GM12878 (cell line): ENCODE data around the gene DGAT2.

Experiments
- BMI1 ChIP-seq: fragments of 450-650 bp; IDR thresholded peaks from 2 replicates; pipeline ENCODE4 v1.6.1; 2016; ENCODE audit warnings: mild to moderate bottlenecking, moderate library complexity, borderline replicate concordance
- CTCF ChIP-seq, 3 experiments: IDR thresholded peaks in 2 of 3; conservative IDR thresholded peaks in 1 of 3; 2 replicates each; pipeline ENCODE4 v1.5.1; 2011; ENCODE audit warnings: low read depth in 3 of 3, low read length in 3 of 3, mild to moderate bottlenecking in 3 of 3, control low read depth in 2 of 3, moderate library complexity in 2 of 3, inconsistent platforms in 1 of 3, mixed read lengths in 1 of 3; ENCODE audit not compliant: control insufficient read depth in 2 of 3, insufficient read depth in 1 of 3; ENCODE audit errors: extremely low read depth in 1 of 3
- DPF2 ChIP-seq: fragments of 450-650 bp; IDR thresholded peaks from 2 replicates; pipeline ENCODE4 v1.6.1; 2017; ENCODE audit warnings: mild to moderate bottlenecking
- EGR1 ChIP-seq, 2 experiments: IDR thresholded peaks; 1 replicate in 1 of 2; 2 replicates in 1 of 2; pipeline ENCODE4 v1.6.1; 2011 to 2012; ENCODE audit warnings: low read depth in 2 of 2, low read length in 2 of 2, borderline replicate concordance in 1 of 2, mild to moderate bottlenecking in 1 of 2, moderate library complexity in 1 of 2
- EP300 ChIP-seq, 2 experiments: fragments of 150-350 bp in 1 of 2; IDR thresholded peaks; 2 replicates each; pipeline ENCODE4 v1.6.1; 2011 to 2012; ENCODE audit warnings: low read depth in 2 of 2, low read length in 2 of 2, borderline replicate concordance in 1 of 2, improper control_type of control experiment in 1 of 2, inconsistent platforms in 1 of 2; ENCODE audit not compliant: control insufficient read depth in 1 of 2
- IKZF2 ChIP-seq, 2 experiments: fragments of 450-650 bp; IDR thresholded peaks; 2 replicates each; pipeline ENCODE4 v1.6.1; 2017; ENCODE audit warnings: mild to moderate bottlenecking in 2 of 2, moderate library complexity in 2 of 2
- IRF3 ChIP-seq: fragments of 450-650 bp; IDR thresholded peaks from 2 replicates; pipeline ENCODE4 v1.6.1; 2014; ENCODE audit warnings: mild to moderate bottlenecking
- JUND ChIP-seq: IDR thresholded peaks from 2 replicates; pipeline ENCODE4 v1.6.1; 2012; ENCODE audit warnings: low read depth, mild to moderate bottlenecking, low read length, improper control_type of control experiment, moderate library complexity
- NRF1 ChIP-seq: conservative IDR thresholded peaks from 2 replicates; pipeline ENCODE4 v1.6.1; 2011; ENCODE audit warnings: mild to moderate bottlenecking, low read depth, low read length, improper control_type of control experiment
- RFX5 ChIP-seq: IDR thresholded peaks from 2 replicates; pipeline ENCODE4 v1.6.1; 2011; ENCODE audit warnings: low read depth, low read length, improper control_type of control experiment
- TAF1 ChIP-seq: IDR thresholded peaks from 2 replicates; pipeline ENCODE4 v1.6.1; 2011; ENCODE audit warnings: mild to moderate bottlenecking, low read depth, low read length, borderline replicate concordance
- YY1 ChIP-seq: IDR thresholded peaks from 2 replicates; pipeline ENCODE4 v1.6.1; 2011; ENCODE audit warnings: low read depth, mild to moderate bottlenecking, low read length
- ZBTB40 ChIP-seq: fragments of 450-650 bp; IDR thresholded peaks from 2 replicates; pipeline ENCODE4 v1.6.1; 2016; ENCODE audit warnings: mild to moderate bottlenecking, moderate library complexity, borderline replicate concordance

GRCh38 chr11:75849894-75850293 is 81.3 kb downstream of the DGAT2 start:
- TF ChIP-seq EGR1 (IDR thresholded peaks at IDR 0.05; ENCODE audit: borderline replicate concordance in 1 of 2, low read depth in 2 of 2, low read length in 2 of 2) (no peak), CTCF (IDR thresholded peaks at IDR 0.05 in 2 of 3, conservative IDR thresholded peaks at IDR 0.05 in 1 of 3; ENCODE audit: control insufficient read depth in 2 of 3, extremely low read depth in 1 of 3, insufficient read depth in 1 of 3, low read depth in 3 of 3, low read length in 3 of 3) (no peak), BMI1 (no peak), DPF2 (no peak), RFX5 (no peak), EP300 (IDR thresholded peaks at IDR 0.05; ENCODE audit: borderline replicate concordance in 1 of 2, control insufficient read depth in 1 of 2, low read depth in 2 of 2, low read length in 2 of 2) (no peak), NRF1 (no peak), JUND (no peak), IKZF2 (IDR thresholded peaks at IDR 0.05) (no peak), TAF1 (no peak), IRF3 (no peak), ZBTB40 (no peak), YY1 (no peak)
